ENCODE data around the gene HSD3B2. TPM values are rescaled to one million over a fixed set of nuclear protein-coding genes. Genes with fewer than 3 reads are reported as not detected.

HSD3B2 gene
- total RNA-seq, 1 donor from 2014 or later: 1.2 TPM

GRCh38 chr1:119447344-119448126 is 32.6 kb downstream of the HSD3B2 start:
- H3K4me3 Mint-ChIP-seq: no peak overlapping the region
- no peaks in the 10 kb centered on the region for H3K9me3 Mint-ChIP-seq
- H3K27ac Mint-ChIP-seq: no peak overlapping the region
- H3K36me3 Mint-ChIP-seq: no peaks in the 10 kb centered on the region
- TF ChIP-seq CTCF (conservative IDR thresholded peaks at IDR 0.05): no peak
- H3K4me1 Mint-ChIP-seq (ENCODE audit: unreplicated experiment): no peaks in the 10 kb centered on the region
- DNase-seq (ENCODE audit: extremely low spot score, unreplicated experiment): no peak
- no peaks in the 10 kb centered on the region for H3K27me3 Mint-ChIP-seq

- H3K36me3 Mint-ChIP-seq: no peaks in the 10 kb centered on the region
- peak; percentile 19 for TF ChIP-seq CTCF (conservative IDR thresholded peaks at IDR 0.05)
- DNase-seq (ENCODE audit: extremely low spot score, unreplicated experiment): no peak
- H3K9me3 Mint-ChIP-seq: no peaks in the 10 kb centered on the region
- no peaks in the 10 kb centered on the region for H3K4me1 Mint-ChIP-seq (ENCODE audit: unreplicated experiment)
- no peaks in the 10 kb centered on the region for H3K27me3 Mint-ChIP-seq
- H3K27ac Mint-ChIP-seq: no peak overlapping the region
- no peak overlapping the region for H3K4me3 Mint-ChIP-seq
Measured at GRCh38 chr1:119448127-119448511, 33.2 kb downstream of the HSD3B2 start.

- no peaks in the 10 kb centered on the region for H3K36me3 Mint-ChIP-seq
- TF ChIP-seq CTCF (conservative IDR thresholded peaks at IDR 0.05): no peak
- no peaks in the 10 kb centered on the region for H3K27me3 Mint-ChIP-seq
- H3K4me3 Mint-ChIP-seq: no peak overlapping the region
- H3K9me3 Mint-ChIP-seq: no peaks in the 10 kb centered on the region
- H3K27ac Mint-ChIP-seq: no peak overlapping the region
- no peaks in the 10 kb centered on the region for H3K4me1 Mint-ChIP-seq (ENCODE audit: unreplicated experiment)
- DNase-seq (ENCODE audit: extremely low spot score, unreplicated experiment): no peak
Measured at GRCh38 chr1:119449971-119450370, 35.0 kb downstream of the HSD3B2 start.

- TF ChIP-seq CTCF (conservative IDR thresholded peaks at IDR 0.05): no peak
- Mint-ChIP-seq H3K27me3 (no peaks in the 10 kb centered on the region), H3K27ac (no peak overlapping the region), H3K36me3 (no peaks in the 10 kb centered on the region), H3K4me3 (no peak overlapping the region), H3K4me1 (ENCODE audit: unreplicated experiment) (no peaks in the 10 kb centered on the region), H3K9me3 (no peaks in the 10 kb centered on the region)
- DNase-seq (ENCODE audit: extremely low spot score, unreplicated experiment): no peak
Measured at GRCh38 chr1:119451158-119451557, 36.2 kb downstream of the HSD3B2 start.

GRCh38 chr1:119452091-119452490 is 37.1 kb downstream of the HSD3B2 start:
- Mint-ChIP-seq H3K4me3 (no peak overlapping the region), H3K27me3 (no peaks in the 10 kb centered on the region), H3K36me3 (no peaks in the 10 kb centered on the region), H3K9me3 (no peaks in the 10 kb centered on the region), H3K27ac (no peak overlapping the region), H3K4me1 (ENCODE audit: unreplicated experiment) (no peaks in the 10 kb centered on the region)
- no peak for DNase-seq (ENCODE audit: extremely low spot score, unreplicated experiment)
- no peak for TF ChIP-seq CTCF (conservative IDR thresholded peaks at IDR 0.05)

Measured in type B pancreatic cell (in vitro differentiated cells).